ENCODE results near the gene QPCTL. TPM values are rescaled to one million over a fixed set of nuclear protein-coding genes. Genes with fewer than 3 reads are reported as not detected.

The QPCTL gene
- total and polyA plus RNA-seq, 9 of the 15 experiments (the other 6 are each of a cell fraction or from before 2014, with no cell fraction given): 0.99 to 31.3 (median 12.7) TPM

GRCh38 chr19:45645631-45646344 is 46.7 kb upstream of the QPCTL start (continued):
- TF ChIP-seq MGA (IDR thresholded peaks at IDR 0.05) (peak; percentile 63), CLOCK (CRISPR knock-in tag; IDR thresholded peaks at IDR 0.05; ENCODE audit: borderline replicate concordance) (no peak), GTF2E2 (tag; IDR thresholded peaks at IDR 0.05) (no peak), PHF8 (IDR thresholded peaks at IDR 0.05; ENCODE audit: borderline replicate concordance, low read length) (peak; percentile 22; the same call in 1 of the 2 replicates), GTF2B (IDR thresholded peaks at IDR 0.05; ENCODE audit: extremely low read depth, insufficient read length) (no peak), ZNF583 (CRISPR knock-in tag; IDR thresholded peaks at IDR 0.05) (no peak), PCBP2 (IDR thresholded peaks at IDR 0.05; ENCODE audit: low read depth, low read length, poor library complexity, severe bottlenecking) (no peak), ZNF398 (CRISPR knock-in tag; IDR thresholded peaks at IDR 0.05) (no peak), NBN (IDR thresholded peaks at IDR 0.05; ENCODE audit: low read depth) (peak; percentile 84)

Measured in K562 (cell line).